PC-9 (cell line): Measurements from ENCODE around the gene UGT1A7. TPM values are rescaled to one million over a fixed set of nuclear protein-coding genes. Genes with fewer than 3 reads are reported as not detected.
A peak's percentile ranks its signal among the peaks of the same experiment; 100 is the strongest.
"Not testable (repeated sequence)": the region's sequence is repeated elsewhere in the genome, so short reads cannot be mapped to it uniquely, and the experiment has no call there.

ENCODE experiments used
- BruUV-seq: library from RNA; stranded (reverse); fragments of 400-500 nt; replicated peaks from 2 replicates; lab custom pipeline; 2021; lab: Mats Ljungman, UMichigan
- CTCF ChIA-PET: fragments of 300-600 bp; sonication (Branson Sonifier 250); formaldehyde crosslinking; loops from one replicate; lab custom pipeline; 2022; ENCODE audit warnings: antibody characterized with exemption; lab: Charles Lee
- POLR2A ChIA-PET: fragments of 300-600 bp; sonication (Branson Sonifier 250); formaldehyde crosslinking; loops from one replicate; lab custom pipeline; 2022; ENCODE audit warnings: antibody characterized with exemption; ENCODE audit not compliant: unreplicated experiment; lab: Charles Lee
- DNase-seq, 2 experiments: peaks; one replicate each; pipeline versions ENCODE4 v3.0.0 to v3.0.0-alpha.2; 2015 to 2022; ENCODE audit warnings: mixed read lengths in 1 of 2
- H2AFZ ChIP-seq: fragments of 200-600 bp; sonication (generic); 2 replicates; pipeline ENCODE4 v1.8.1; 2017; ENCODE audit warnings: antibody characterized with exemption
- H3F3A ChIP-seq: fragments of 200-600 bp; sonication (generic); 2 replicates; pipeline ENCODE4 v1.8.1; 2017; ENCODE audit warnings: antibody characterized with exemption, mild to moderate bottlenecking, low read depth; ENCODE audit not compliant: insufficient read depth
- H3K27ac ChIP-seq: fragments of 200-600 bp; sonication (generic); 2 replicates; pipeline ENCODE4 v1.6.1; 2016; ENCODE audit warnings: mixed run types
- H3K27me3 ChIP-seq: fragments of 200-600 bp; sonication (generic); 2 replicates; pipeline ENCODE4 v1.6.1; 2016; ENCODE audit warnings: low read depth, mixed run types; ENCODE audit not compliant: insufficient read depth
- H3K36me3 ChIP-seq: fragments of 200-600 bp; sonication (generic); 2 replicates; pipeline ENCODE4 v1.6.1; 2016; ENCODE audit warnings: low read depth, mixed run types
- H3K4me1 ChIP-seq: fragments of 200-600 bp; sonication (generic); replicated peaks from 2 replicates; pipeline ENCODE4 v1.6.1; 2016; ENCODE audit warnings: mixed run types; ENCODE audit not compliant: insufficient read depth
- H3K4me2 ChIP-seq: fragments of 200-600 bp; sonication (generic); 2 replicates; pipeline ENCODE4 v1.6.1; 2017; ENCODE audit warnings: mixed run types
- H3K4me3 ChIP-seq: fragments of 200-600 bp; sonication (generic); 2 replicates; pipeline ENCODE4 v1.6.1; 2016; ENCODE audit warnings: mixed run types
- H3K79me2 ChIP-seq: fragments of 200-600 bp; sonication (generic); 2 replicates; pipeline ENCODE4 v1.6.1; 2017; ENCODE audit warnings: low read depth, mixed run types
- H3K9me2 ChIP-seq: fragments of 200-600 bp; sonication (generic); 2 replicates; pipeline ENCODE4 v1.8.1; 2017; ENCODE audit warnings: mild to moderate bottlenecking; ENCODE audit not compliant: insufficient read depth
- H3K9me3 ChIP-seq: fragments of 200-600 bp; sonication (generic); 2 replicates; pipeline ENCODE4 v1.8.1; 2016; ENCODE audit warnings: low read depth; ENCODE audit not compliant: insufficient read depth
- H4K20me1 ChIP-seq: fragments of 200-600 bp; sonication (generic); 2 replicates; pipeline ENCODE4 v1.8.1; 2017; ENCODE audit not compliant: insufficient read depth
- CTCF ChIP-seq: fragments of 200-600 bp; sonication (generic); conservative IDR thresholded peaks from 2 replicates; pipeline ENCODE4 v1.6.1; 2017; ENCODE audit warnings: mixed run types, antibody characterized with exemption, mild to moderate bottlenecking, moderate library complexity
- EZH2 ChIP-seq: fragments of 200-600 bp; sonication (generic); IDR thresholded peaks from 2 replicates; pipeline ENCODE4 v1.8.0; 2017; ENCODE audit warnings: antibody characterized with exemption, low read depth
- intact Hi-C: fragments of 100-400 bp; cut with micrococcal nuclease; formaldehyde crosslinking; loops from one replicate; pipeline ENCODE4 v1.10.0; 2022; ENCODE audit not compliant: unreplicated experiment
- total RNA-seq: library from RNA; stranded (reverse); gene quantifications from 2 replicates; pipeline ENCODE4 v1.2.3, GENCODE V29; 2021

The UGT1A7 gene
- total RNA-seq, 1 experiment from 2014 or later, result 20.3 TPM

DNA sequence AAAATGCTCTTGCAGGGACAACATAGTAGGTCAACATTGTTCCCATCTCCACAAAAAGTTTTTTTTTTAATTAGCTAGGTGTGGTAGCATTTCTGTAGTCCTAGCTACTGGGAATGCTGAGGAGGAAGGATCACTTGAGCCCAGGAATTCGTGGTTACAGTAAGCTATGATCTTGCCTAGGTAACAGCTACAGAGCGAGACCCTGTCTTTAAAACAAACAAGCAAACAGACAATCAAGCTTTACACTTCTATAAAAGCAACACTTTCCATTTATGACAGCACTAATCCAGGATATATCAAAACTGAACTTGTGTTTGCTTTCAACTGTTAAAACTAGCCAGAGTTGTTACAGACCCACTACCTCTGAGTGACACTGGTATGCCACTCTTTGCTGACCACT is 59.2 kb downstream of the UGT1A7 start:
- H3K4me3 ChIP-seq, result no peak overlapping the region
- CTCF ChIA-PET, result no interaction called here
- H2AFZ ChIP-seq, result no peak overlapping the region
- no peaks in the 10 kb centered on the region for H3K4me1 ChIP-seq
- H4K20me1 ChIP-seq, result peaks cover 53% of the 10 kb centered on the region
- H3K4me2 ChIP-seq, result no peak overlapping the region
- H3K27me3 ChIP-seq, result no peaks in the 10 kb centered on the region
- no peaks in the 10 kb centered on the region for H3K9me3 ChIP-seq
- BruUV-seq, result no TSS peak
- peaks cover 77% of the 10 kb centered on the region for H3K36me3 ChIP-seq
- peaks cover 95% of the 10 kb centered on the region for H3K79me2 ChIP-seq
- peak in 1 of 2 experiments; percentile 26 for DNase-seq
- peaks cover 40% of the 10 kb centered on the region for H3F3A ChIP-seq
- no peaks in the 10 kb centered on the region for H3K9me2 ChIP-seq
- intact Hi-C loops, result no loop called here
- 0 out of 2 replicates have a peak overlapping the region, but pooled peaks have one; percentile 9 for H3K27ac ChIP-seq
- POLR2A ChIA-PET, result interaction anchor here (0.6 kb wide), 3 partner anchors 41 to 1330 kb away, joined by 3 to 8 read pairs (median 3); no protein-coding TSS in a partner anchor
- no peak for TF ChIP-seq EZH2
- no peak for TF ChIP-seq CTCF

- TF ChIP-seq EZH2, result no peak
- TF ChIP-seq CTCF, result no peak
Observed at GRCh38 chr2:233743464-233744259, 62.0 kb downstream of the UGT1A7 start.

DNA sequence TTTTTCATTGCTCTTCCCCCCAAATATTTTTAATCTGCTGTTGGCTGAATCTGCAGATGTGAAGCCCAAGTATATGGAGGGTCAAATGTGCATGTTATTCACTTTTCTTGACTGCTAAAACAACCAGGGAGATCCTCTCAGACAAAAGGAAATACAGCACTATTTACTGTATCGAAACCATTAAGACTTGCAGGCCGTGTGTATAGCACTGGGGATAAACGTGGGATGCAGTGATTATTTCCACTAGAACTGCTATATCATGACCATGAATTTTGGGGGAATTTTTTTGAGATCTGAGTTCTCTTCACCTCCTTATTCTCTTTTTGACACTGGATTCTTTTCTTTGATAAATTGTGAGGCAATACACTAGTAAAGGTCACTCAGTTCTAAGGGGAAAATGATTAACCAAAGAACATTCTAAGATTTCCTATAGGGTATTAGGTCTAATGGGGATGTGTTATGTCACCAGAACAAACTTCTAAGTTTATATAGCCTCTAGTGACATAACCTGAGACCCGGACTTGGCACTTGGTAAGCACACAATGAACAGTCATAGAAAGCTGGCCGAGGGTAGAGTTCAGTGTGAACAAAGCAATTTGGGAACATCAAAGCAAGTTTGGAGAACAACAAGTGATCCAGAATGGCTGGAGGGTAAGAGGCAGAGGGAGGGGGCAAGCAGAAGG is 63.5 kb downstream of the UGT1A7 start:
- Histone ChIP-seq H4K20me1 (peaks cover 19% of the 10 kb centered on the region), H3K27me3 (no peaks in the 10 kb centered on the region), H3K36me3 (peaks cover 88% of the 10 kb centered on the region), H3K4me3 (no peak overlapping the region), H3K4me2 (no peak overlapping the region), H3K9me3 (peaks cover 8% of the 10 kb centered on the region), H3K27ac (no peak overlapping the region), H3K79me2 (peaks cover 95% of the 10 kb centered on the region), H3K4me1 (no peaks in the 10 kb centered on the region), H2AFZ (no peak overlapping the region), H3K9me2 (no peaks in the 10 kb centered on the region), H3F3A (peaks cover 45% of the 10 kb centered on the region)
- intact Hi-C loops, result no loop called here
- peak in 1 of 2 experiments; percentile 30 for DNase-seq
- BruUV-seq, result no TSS peak
- ChIA-PET CTCF (no interaction called here), POLR2A (no interaction called here)
- TF ChIP-seq CTCF, result no peak
- TF ChIP-seq EZH2, result no peak

More at GRCh38 chr2:233743464-233744259, 62.0 kb downstream of the UGT1A7 start:
- BruUV-seq, result no TSS peak
- CTCF ChIA-PET, result interaction anchor here (0.6 kb wide), 1 partner anchor 18 kb away, joined by 3 read pairs; no protein-coding TSS in a partner anchor
- Histone ChIP-seq H3K36me3 (peaks cover 76% of the 10 kb centered on the region), H3F3A (peaks cover 40% of the 10 kb centered on the region; the same call in 1 of the 2 replicates), H3K27ac (no peak overlapping the region), H3K27me3 (no peaks in the 10 kb centered on the region), H2AFZ (no peak overlapping the region), H3K9me3 (no peaks in the 10 kb centered on the region), H3K79me2 (peaks cover 95% of the 10 kb centered on the region), H3K4me1 (no peaks in the 10 kb centered on the region), H3K9me2 (no peaks in the 10 kb centered on the region), H3K4me2 (no peak overlapping the region), H4K20me1 (peaks cover 29% of the 10 kb centered on the region), H3K4me3 (no peak overlapping the region)
- POLR2A ChIA-PET, result no interaction called here
- DNase-seq, result peak in 1 of 2 experiments; percentile 26
- intact Hi-C loops, result no loop called here

- POLR2A ChIA-PET, intact Hi-C loops, H3K9me2 ChIP-seq, H3K27me3 ChIP-seq, CTCF ChIA-PET, H2AFZ ChIP-seq, BruUV-seq, H3K9me3 ChIP-seq, H3K4me1 ChIP-seq, H3K4me3 ChIP-seq, H3K27ac ChIP-seq, H3K4me2 ChIP-seq: not testable (repeated sequence)
- Histone ChIP-seq H3F3A (peaks cover 45% of the 10 kb centered on the region), H3K36me3 (peaks cover 87% of the 10 kb centered on the region), H3K79me2 (peaks cover 95% of the 10 kb centered on the region), H4K20me1 (peaks cover 16% of the 10 kb centered on the region)
- DNase-seq, result peak in 1 of 2 experiments; percentile 26
Observed at GRCh38 chr2:233745838-233746237, 64.1 kb downstream of the UGT1A7 start.
